Left lobe of liver (tissue), 2 donors: ENCODE measurements around the gene MAML2. TPM values are rescaled to one million over a fixed set of nuclear protein-coding genes. Genes with fewer than 3 reads are reported as not detected.

Experiments used
- ATAC-seq: fragments of 200-7000 bp; cut with Tn5 transposase; one replicate; pipeline ENCODE4 v1.9.1; 2020; ENCODE audit warnings: mild to moderate bottlenecking, moderate library complexity
- DNase-seq: peaks from one replicate; pipeline ENCODE4 v3.0.0-alpha.2; 2020; ENCODE audit warnings: low spot score
- total RNA-seq: library from RNA; stranded (reverse); gene quantifications from one replicate; pipeline ENCODE4 v1.2.1, GENCODE V29; 2021
- donor health status: DM: no; HTN: no; CAD: no; lungs with moderate emphysema.
- donor health status: DM: no; HTN: yes; CAD: no.

Gene MAML2
- total RNA-seq, 1 donor from 2014 or later: 1.0 TPM

DNA sequence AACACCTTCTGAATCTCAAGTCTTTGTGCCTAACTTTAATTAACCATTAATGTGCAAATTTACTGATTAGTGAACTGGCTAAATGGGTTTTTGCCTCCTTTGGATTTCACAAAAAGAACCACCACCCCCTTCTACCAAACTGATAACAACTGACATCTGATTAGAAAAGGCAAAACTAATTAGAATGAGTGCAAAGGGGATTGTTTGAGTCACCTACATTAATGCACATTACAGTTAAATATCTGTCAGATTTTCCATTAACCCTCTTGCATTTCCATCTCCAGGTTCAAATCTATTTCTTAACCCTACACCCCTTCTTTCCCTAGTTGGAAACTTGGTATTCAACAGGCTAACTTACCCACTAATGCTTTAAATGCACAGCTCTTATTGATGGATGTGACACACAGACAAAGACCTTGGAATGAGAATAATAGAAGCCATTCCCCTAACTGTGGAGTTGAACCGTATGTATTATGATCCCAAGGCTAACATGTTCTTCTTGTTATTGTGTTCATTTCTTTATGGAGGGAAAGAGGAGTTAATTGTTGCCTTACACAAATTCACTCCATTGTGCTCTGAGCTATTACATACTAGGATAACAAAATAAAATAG lies 257.6 kb downstream of the MAML2 start:
- ATAC-seq (no peak), DNase-seq (no peak)

DNA sequence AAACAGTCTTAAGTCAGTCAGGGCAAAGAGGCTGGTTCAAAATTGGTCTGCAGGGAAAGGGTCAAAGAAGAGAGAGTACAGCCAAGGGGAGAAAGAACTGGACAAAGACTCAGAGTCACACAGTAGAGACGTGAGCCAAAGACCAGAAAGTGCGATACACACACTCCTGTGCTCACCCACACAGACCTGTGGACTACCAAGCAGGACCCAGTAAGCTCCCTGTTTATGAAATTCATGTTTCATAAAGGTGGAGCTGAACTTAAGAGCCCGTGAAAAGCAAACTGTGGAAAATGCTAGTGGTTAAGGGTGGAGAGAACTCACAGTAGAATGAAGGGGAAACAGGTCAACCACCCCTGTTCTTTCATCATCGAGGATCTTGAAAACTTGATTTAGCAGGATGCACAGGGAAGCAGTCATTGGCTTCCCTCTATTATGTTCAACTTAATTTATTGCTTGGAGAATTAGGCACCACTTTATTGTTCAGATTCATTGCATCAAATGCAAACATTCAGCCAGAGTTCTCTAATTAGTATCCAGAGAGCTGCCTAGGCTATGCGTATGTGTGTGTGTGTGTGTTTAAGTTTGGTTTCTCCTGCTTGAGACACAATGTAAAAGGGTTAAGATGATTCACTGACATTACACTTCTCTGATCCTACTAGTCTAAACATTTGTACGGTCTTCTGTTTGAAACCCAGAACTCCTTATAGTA lies 258.2 kb downstream of the MAML2 start:
- DNase-seq (no peak), ATAC-seq (no peak)

DNA sequence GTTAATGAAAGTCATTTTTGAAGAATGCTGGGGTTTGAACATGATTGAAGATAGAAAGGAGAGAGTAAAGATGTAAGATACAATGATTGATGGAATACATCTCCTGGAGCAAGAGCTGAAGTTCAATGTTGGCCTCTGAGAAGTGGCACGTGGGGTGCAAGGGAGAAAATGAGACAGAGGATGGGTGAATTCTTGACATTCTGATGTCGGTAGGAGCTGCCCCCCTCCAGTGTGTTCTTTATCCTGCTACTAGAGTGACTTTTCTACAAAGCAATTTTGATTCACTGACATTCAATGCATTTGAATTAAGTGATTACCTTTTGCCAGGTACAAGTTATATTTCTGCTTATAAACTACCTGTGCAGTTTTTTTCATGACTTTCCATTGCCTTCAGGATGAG lies 260.1 kb downstream of the MAML2 start:
- DNase-seq: no peak
- no peak for ATAC-seq

DNA sequence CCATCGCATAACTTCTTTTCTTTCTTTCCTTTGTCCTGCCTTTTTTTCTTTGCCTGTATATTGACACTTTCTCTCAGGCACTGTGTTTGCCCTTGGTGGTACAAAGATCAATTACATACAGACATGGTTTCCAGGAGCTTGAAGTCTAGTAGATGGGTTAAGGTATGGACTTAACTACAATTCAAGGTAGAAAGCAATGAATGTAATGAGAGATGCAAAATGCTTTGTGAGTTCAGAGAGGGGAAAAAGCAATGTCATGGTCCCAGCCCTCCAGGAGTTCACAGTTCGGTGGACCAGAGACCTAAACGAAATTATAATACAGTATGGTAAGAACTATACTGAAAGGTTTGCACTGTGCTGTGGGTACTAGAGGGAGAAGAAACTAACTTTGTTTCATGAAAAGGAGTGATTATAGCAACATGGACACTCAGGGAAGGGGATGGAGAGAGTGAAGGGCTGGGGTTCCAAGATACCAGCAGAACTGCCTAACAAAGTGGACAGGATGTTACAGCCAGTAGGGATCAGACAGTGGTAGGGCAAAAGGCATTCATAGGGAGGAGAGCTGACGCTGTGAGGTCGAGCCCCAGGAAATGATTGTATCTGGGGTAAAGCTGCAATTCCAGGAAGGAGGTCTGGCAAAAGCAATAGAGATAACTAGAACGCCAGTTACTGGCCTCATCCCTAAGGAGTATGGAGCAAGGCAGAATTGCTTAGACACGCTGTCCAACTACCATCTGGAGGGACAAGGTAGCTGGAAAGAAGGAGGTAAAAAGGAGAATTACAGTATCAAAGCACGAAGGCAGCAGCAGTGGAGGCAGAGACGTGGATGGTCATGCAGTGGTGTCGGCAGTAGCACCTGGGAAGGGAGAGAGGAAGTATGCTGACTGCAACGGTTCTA lies 260.7 kb downstream of the MAML2 start:
- peak; percentile 43 for ATAC-seq
- DNase-seq: no peak

DNA sequence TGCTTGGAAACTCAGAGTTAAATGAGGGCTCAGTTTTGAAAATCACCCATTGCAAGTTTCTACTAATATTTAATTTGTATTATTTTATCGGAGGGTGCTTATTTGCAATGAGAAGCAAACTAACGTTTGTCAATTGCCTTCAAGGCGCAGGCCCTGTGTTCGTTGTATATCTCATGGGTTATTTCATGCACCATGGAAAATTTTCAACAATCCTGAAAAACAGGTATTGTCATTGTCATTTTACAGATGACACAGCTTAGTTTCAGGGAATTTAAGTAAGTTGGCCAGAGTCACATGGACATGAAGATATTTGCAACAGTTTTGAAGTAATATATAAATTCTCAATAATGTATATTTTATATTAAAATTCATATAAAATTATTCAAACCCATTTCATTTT lies 261.4 kb downstream of the MAML2 start:
- ATAC-seq (no peak), DNase-seq (no peak)

DNA sequence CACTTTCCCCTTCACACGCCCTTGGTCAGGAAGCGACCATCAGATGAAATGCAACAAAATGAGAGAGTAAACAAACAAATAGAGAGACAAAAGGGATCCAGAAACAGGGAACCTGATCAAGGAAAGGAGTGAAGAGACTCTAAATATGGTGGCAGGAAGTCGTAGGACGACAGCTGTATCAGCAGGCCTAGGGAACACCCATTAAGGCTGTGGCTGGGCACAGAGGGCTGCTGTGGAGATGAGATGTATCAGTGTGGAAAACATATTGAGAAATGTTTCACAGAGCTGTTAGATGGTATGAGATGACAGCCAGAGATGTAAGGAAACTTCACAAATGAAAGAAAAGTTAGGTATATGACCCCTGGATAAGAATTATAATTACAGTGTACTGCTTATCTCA lies 263.3 kb downstream of the MAML2 start:
- DNase-seq (no peak), ATAC-seq (no peak)

DNA sequence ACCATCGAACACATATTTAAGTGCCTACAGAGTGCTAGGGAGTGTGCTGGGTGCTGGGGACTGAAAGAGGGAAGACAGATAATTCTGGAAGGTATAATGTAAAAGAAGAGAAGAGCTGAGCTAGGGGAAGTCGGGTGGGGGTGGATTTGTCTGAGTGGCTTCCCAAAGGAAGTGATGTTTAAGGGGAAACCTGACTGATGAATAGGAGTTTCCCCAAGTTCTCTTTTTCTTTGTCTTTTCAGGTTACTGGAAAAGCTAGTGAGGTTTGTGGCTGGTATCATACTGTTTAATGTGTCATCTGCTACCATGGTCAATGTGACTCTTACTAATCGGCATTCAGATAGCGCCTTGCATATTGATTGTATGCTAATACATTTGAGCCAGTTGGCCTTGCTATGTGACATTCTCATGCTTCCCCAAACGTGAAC lies 267.4 kb downstream of the MAML2 start:
- DNase-seq (no peak), ATAC-seq (no peak)

DNA sequence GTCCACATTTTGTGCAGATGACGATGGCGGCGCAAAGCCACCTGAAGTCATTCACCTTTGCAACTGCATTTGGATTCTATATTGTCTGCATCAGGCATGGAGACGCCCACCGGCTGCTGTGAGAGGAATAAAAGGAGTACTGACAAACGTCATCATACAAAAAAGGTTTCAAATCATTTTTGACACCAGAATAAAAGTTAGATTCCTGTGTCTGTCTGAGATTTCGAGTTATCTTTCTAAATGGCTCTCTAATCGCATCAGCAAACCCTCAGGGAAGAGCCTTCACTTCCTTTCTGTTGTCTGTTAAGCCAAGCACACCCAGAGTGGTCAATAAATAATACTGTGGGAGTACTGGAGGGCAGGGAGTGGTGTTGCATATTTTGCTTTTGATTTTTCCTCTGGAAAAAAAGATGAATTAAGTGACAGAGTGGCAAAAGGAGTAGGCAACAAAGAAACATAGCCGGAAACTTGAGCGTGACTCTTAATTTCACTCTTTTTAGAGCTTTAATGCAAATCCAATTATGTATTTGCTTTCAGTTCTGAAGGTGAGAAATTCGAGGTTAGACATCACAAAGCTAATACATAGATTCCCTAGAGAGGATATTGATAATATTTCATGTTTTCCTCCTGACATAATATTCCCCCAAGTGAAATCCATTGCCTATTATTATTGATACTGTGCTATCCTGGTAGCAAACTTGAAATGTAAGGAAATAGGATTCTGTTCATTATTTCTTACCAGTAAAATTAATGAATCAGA lies 268.3 kb downstream of the MAML2 start:
- DNase-seq (no peak), ATAC-seq (no peak)

DNA sequence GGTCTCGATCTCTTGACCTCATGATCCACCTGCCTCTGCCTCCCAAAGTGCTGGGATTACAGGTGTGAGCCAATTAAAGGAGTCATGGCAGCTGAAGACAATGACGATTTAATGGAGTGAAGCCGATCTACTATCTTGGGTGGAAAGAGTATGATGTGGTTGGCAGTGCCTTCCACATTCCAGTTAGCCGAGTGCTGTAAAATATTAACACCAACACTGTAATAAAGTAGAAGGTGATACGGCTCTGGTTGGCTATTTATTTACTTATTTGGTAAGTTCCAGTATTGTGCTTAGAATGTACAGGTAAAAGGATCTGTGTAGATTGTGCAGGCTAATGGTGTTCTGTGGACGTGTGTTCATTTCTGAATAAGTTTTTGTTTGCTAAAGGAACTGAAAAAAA lies 269.5 kb downstream of the MAML2 start:
- ATAC-seq (no peak), DNase-seq (no peak)

DNA sequence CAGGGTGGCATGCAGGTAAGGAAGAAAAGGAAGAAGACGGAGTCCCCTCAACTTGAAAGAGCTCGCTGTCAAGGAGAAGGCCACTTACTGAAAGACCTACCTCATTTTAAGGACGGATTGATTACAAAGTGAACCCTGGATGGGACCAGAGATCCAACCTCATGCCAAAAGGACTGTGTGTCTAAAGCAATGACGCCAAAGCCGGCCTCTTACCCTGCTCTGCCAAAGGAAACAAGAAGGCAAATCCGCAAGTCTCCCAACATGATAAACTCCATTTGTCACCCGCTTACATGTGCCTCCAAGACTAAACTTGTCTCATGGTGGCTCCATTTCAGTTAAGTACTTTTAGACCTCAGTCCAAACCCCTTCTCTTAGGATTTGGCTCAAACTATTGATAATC lies 270.4 kb downstream of the MAML2 start:
- ATAC-seq (no peak), DNase-seq (no peak)

DNA sequence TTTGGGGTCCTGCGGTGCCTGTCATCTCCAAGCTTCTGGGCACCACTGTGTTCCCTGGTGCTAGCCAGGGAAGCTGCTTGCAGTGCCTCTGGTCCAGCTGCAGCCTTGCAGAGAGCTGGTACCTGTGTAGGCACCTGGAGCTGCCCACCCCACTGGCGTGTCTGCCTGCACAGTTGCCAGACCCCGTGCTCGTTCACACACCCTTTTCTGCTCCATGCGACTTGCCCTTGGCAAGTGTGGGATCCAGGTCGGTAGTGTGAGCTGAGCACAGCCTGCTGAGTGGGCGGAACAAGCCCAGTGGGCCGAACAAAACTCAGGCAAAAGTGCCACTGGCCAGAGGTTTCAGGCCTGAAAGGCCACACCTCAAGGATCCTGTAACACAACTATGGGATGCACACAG lies 272.5 kb downstream of the MAML2 start:
- ATAC-seq (no peak), DNase-seq (no peak)

DNA sequence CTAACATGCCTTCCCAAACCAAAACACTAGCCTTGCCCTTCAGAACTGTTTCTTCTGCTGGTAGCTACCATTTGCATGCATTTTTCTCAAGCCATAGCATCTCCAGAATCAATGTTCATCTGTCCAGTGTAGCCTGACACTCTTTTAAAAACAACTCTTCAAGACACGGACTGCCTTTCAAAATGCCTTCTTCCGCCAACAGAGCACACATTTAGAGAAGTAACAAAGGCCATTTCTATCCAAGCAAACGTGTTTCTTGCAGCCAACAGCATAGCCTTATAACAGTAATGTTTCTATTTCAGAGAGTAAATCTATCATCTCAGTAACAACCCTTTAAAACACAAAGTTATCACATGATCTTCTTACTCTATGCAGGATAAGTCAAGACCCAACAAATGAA lies 275.8 kb downstream of the MAML2 start:
- DNase-seq (no peak), ATAC-seq (no peak)

DNA sequence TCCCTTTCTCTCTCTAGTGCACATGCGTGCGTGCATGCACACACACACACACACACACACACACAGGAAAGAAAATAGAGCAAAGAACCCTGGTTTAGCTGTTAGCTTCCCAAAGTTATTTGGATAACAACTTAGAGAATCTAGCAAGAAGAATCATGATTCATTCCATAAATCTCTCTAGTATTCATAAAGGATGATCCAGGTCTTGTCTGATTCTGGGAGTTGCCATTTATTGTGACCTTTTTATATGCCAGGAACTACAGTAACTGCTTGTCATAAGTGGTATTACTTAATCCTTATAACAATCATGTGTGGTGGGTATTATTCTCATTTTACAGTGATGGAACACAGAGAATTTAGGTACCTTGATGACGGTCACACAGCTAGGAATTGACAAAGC lies 277.6 kb downstream of the MAML2 start:
- no peak for ATAC-seq
- no peak for DNase-seq

DNA sequence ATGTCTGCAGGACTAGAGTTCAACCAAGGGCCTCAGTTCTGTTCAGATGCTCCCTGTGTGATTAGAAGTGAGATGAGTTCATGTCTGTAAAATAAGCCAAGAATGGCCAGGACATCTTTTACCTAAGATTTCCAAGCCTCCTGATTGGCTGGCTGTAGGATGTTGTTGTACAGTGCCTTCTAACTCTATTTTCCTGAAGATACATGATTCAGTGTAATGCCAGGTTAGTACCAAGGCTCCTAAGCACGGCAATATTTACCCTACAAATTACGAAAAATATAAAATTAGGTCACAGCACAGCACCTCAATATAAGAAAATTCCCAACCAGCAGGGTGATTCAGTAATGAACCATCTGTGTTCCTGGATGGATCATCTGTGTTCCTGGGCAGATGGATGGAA lies 279.1 kb downstream of the MAML2 start:
- no peak for ATAC-seq

DNA sequence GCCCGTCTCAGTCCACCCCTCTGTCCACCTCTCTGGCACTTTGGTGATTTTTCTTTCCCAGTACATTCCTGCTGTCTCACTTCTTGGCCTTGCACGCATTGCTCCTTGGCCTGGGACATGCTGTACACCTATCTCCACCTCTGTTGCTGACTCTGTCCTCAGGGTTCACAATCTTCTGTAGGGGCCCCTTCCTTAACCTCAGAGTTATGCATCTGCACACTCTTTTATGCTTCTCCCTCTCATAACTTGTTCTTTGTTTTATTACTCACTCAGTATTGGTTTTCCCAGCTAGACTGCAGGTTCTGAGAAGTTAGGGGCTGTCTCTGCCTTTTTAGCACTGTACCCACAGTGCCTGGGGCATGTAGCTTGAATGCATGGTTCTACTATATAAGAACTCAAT lies 279.9 kb downstream of the MAML2 start:
- no peak for ATAC-seq
- no peak for DNase-seq

More for the DNA sequence above, 279.1 kb downstream of the MAML2 start:
- no peak for DNase-seq

DNA sequence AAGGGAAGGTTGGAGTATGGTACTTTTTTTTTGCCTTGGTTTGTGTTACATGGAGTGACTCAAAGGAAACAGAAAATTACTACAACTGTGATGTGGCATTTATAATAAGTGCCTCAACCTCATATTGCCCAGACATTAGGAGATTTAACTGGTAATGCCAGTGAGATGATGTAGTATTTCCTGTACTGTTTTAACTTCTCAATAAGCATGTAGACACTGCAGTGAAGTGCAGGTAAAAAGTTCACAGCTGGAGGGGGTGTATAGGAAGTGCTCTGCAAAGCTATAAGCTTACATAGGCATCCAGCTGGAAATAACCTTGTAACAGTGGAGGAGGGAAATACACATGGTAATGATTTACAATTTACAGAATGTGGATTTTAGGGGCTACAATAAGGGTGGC lies 280.9 kb downstream of the MAML2 start:
- ATAC-seq (no peak), DNase-seq (no peak)

DNA sequence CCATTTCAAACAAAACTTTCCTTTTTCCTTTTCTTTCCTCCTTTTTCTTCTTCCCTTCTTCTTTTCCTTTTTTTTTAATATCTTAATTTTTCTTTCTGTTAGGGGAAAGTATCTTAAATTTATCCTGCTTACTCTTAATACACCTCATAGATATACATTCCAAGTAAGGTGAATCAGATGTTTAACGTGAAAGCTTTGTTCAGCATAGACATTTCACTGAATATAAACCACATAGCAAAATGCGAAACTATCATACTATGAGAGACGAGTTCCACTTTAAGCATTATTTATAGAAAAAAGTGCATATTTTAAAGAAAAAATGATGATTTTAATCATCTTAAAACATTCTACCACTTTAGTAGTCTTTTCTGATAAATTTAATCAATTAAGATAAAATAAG lies 281.3 kb downstream of the MAML2 start:
- DNase-seq: no peak
- no peak for ATAC-seq

DNA sequence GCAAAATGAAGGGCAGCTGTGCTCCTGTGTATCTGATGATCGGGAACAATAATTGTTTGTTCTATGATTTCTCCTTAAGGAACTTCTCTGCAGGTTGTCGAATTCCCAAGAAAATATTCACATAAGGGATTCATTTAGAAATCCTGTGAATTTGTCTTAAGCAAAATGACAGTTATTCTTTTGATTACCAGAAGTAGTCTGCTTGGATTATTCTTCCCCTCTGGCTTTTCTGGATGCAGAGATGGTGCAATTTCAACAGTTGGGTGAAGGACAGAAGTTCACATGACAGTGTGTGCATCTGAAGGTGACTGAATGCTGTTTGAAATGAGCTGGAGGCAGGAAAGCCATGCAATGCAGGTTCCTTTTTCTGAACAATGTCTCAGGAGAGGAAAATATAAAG lies 281.9 kb downstream of the MAML2 start:
- no peak for ATAC-seq
- DNase-seq: no peak

DNA sequence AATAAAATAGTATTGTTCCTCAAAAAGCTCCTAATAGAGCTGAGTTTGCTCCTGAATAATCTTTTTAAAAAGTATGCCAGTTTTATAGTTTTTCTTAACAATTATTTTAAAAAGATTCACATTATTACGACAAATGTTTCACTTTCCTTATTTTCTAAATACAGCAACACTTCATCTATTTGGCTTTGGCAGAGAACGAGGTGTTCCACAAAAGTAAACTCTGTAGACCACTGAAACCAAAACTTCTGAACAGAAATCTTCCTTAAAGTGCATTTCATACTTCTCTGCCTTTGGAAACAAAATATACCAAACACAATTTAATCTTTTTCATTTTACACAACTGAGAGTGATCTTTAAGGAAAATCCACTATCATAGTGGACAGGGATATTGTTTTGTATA lies 285.5 kb downstream of the MAML2 start:
- DNase-seq: no peak
- ATAC-seq: no peak

DNA sequence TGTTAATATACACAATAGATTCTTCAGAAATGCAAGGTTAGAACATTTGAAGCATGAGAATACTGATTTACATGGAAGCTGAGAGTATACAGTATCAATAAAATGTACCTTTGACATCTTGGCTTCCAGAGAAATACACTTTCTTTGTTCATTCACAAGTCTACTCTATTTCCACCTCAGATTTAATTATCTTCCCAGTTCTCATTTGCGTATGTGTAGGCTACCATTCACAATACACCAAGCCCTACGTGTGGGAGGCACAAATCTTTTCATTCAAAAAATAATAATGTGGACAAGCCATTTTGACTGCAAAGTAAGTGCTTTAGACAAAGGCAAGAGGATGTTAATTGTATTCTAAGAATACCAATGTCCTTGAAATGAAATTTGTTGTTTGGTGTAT lies 286.4 kb downstream of the MAML2 start:
- ATAC-seq (no peak), DNase-seq (no peak)

DNA sequence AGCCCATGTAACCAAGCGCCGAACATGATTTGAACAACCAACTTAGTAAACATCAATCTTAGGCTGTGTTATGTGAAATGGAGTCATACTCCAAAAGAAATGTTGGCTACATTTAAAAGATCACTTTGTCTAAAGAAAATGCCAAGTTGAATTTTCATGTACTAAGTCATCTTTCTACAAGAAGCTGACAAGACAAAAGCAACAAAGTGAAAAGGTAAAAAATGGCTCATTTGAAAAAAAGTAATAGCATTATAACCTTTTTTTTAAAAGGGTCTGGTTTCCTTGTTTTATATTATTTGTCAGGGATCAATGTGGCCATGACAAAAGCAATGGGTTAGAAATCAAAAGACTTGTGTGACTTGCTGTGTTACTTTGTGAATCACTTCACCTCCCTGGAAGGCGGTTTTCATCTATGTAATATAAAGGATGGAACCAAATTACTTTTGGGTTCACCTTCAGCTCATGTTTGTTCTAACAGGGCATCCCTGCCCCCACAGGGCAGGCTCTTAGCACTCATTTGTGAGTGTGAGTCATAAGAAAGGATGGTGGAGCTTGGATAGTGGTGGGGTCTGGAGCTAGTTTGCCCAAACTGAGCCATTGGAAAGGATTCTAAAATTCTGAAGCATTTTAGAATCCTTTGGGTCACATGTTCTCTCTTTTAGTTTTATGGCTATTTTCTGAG lies 287.1 kb downstream of the MAML2 start:
- DNase-seq (no peak), ATAC-seq (no peak)
